Right atrium auricular region (tissue), 2 donors: ENCODE data around the gene SYCN. TPM values are rescaled to one million over a fixed set of nuclear protein-coding genes. Genes with fewer than 3 reads are reported as not detected.

Source experiments
- DNase-seq: peaks from one replicate; pipeline ENCODE4 v3.0.0-alpha.2; 2019; ENCODE audit warnings: low spot score
- H3K27ac ChIP-seq, 2 donors: fragments of 200-600 bp; sonication (generic); 1 replicate in 1 of 2; 2 replicates in 1 of 2; pipeline ENCODE4 v1.5.1; 2016 to 2019
- H3K27me3 ChIP-seq, 2 donors: fragments of 200-600 bp; sonication (generic); one replicate each; pipeline versions ENCODE4 v1.5.1 to v1.6.0; 2017 to 2019
- H3K36me3 ChIP-seq: fragments of 200-600 bp; sonication (generic); one replicate; pipeline ENCODE4 v1.5.1; 2016
- H3K4me1 ChIP-seq, 2 donors: fragments of 200-600 bp; sonication (generic); one replicate each; pipeline versions ENCODE4 v1.5.1 to v1.6.0; 2017 to 2019
- H3K4me3 ChIP-seq, 2 donors: fragments of 200-600 bp; sonication (generic); 1 replicate in 1 of 2; 2 replicates in 1 of 2; pipeline ENCODE4 v1.5.1; 2017 to 2019; ENCODE audit warnings: mild to moderate bottlenecking in 1 of 2, moderate library complexity in 1 of 2
- H3K9me3 ChIP-seq, 2 donors: fragments of 200-600 bp; sonication (generic); one replicate each; pipeline ENCODE4 v1.5.1; 2019
- CTCF ChIP-seq, 2 donors: fragments of 200-600 bp; sonication (generic); IDR thresholded peaks; one replicate each; pipeline ENCODE4 v1.5.1; 2019; ENCODE audit warnings: antibody characterized with exemption in 2 of 2
- total RNA-seq, 2 donors: library from RNA; depleted of rRNA; stranded (reverse); fragments of >200 nt; gene quantifications; one replicate each; pipeline ENCODE4 v1.1.0, GENCODE V29; 2016

SYCN gene
- total RNA-seq, 2 donors from 2014 or later = not detected

- Histone ChIP-seq H3K9me3 (no peaks in the 10 kb centered on the region), H3K4me1 (no peaks in the 10 kb centered on the region), H3K27ac (no peak overlapping the region), H3K27me3 (no peaks in the 10 kb centered on the region), H3K4me3 (no peak overlapping the region), H3K36me3 (peaks cover 41% of the 10 kb centered on the region)
- no peak for DNase-seq
- TF ChIP-seq CTCF (IDR thresholded peaks at IDR 0.05) = no peak
These were observed 25.6 kb downstream of the SYCN start for GRCh38 chr19:39178296-39179006.

- peaks cover 46% of the 10 kb centered on the region for H3K36me3 ChIP-seq
- no peak overlapping the region for H3K27ac ChIP-seq
- no peak overlapping the region for H3K4me3 ChIP-seq
- no peaks in the 10 kb centered on the region for H3K9me3 ChIP-seq
- H3K27me3 ChIP-seq = no peaks in the 10 kb centered on the region
- H3K4me1 ChIP-seq = no peaks in the 10 kb centered on the region
- DNase-seq = no peak
- TF ChIP-seq CTCF (IDR thresholded peaks at IDR 0.05) = no peak
These were observed 26.3 kb downstream of the SYCN start for GRCh38 chr19:39177736-39178135.

GRCh38 chr19:39177110-39177699 lies 26.9 kb downstream of the SYCN start:
- no peak for DNase-seq
- no peak for TF ChIP-seq CTCF (IDR thresholded peaks at IDR 0.05)
- H3K4me1 ChIP-seq = no peaks in the 10 kb centered on the region
- no peaks in the 10 kb centered on the region for H3K27me3 ChIP-seq
- H3K36me3 ChIP-seq = peaks cover 52% of the 10 kb centered on the region
- no peak overlapping the region for H3K4me3 ChIP-seq
- H3K9me3 ChIP-seq = no peaks in the 10 kb centered on the region
- H3K27ac ChIP-seq = no peak overlapping the region

GRCh38 chr19:39175564-39175963 lies 28.5 kb downstream of the SYCN start:
- no peaks in the 10 kb centered on the region for H3K4me1 ChIP-seq
- no peak for TF ChIP-seq CTCF (IDR thresholded peaks at IDR 0.05)
- no peaks in the 10 kb centered on the region for H3K9me3 ChIP-seq
- no peak overlapping the region for H3K4me3 ChIP-seq
- H3K27me3 ChIP-seq = no peaks in the 10 kb centered on the region
- no peak overlapping the region for H3K27ac ChIP-seq
- no peak for DNase-seq
- peaks cover 49% of the 10 kb centered on the region for H3K36me3 ChIP-seq

- no peak for DNase-seq
- peaks cover 49% of the 10 kb centered on the region for H3K36me3 ChIP-seq
- TF ChIP-seq CTCF (IDR thresholded peaks at IDR 0.05) = no peak
These were observed 29.2 kb downstream of the SYCN start for GRCh38 chr19:39174558-39175544.

More at GRCh38 chr19:39174558-39175544, 29.2 kb downstream of the SYCN start:
- Histone ChIP-seq H3K4me1 (no peaks in the 10 kb centered on the region), H3K27ac (no peak overlapping the region), H3K27me3 (no peaks in the 10 kb centered on the region), H3K4me3 (no peak overlapping the region), H3K9me3 (no peaks in the 10 kb centered on the region)
